ENCODE measurements around the gene ACAT2.
A peak's percentile ranks its signal among the peaks of the same experiment; 100 is the strongest.
"Not testable (repeated sequence)": the region's sequence is repeated elsewhere in the genome, so short reads cannot be mapped to it uniquely, and the experiment has no call there.

Gene ACAT2

GRCh38 chr6:159772196-159772595 is 10.4 kb downstream of the ACAT2 start:
- no peak for DNase-seq (ENCODE audit: low read depth, low spot score)

GRCh38 chr6:159777240-159777904 is 15.5 kb downstream of the ACAT2 start:
- no peak for DNase-seq (ENCODE audit: low read depth, low spot score)

- no peak for DNase-seq (ENCODE audit: low read depth, low spot score)
Measured at GRCh38 chr6:159778131-159778530, 16.3 kb downstream of the ACAT2 start.

GRCh38 chr6:159778542-159779103 is 16.8 kb downstream of the ACAT2 start:
- DNase-seq (ENCODE audit: low read depth, low spot score): no peak

- no peak for DNase-seq (ENCODE audit: low read depth, low spot score)
Measured at GRCh38 chr6:159788276-159788675, 26.4 kb downstream of the ACAT2 start.

GRCh38 chr6:159788753-159789376 is 27.0 kb downstream of the ACAT2 start:
- DNase-seq (ENCODE audit: low read depth, low spot score): peak; percentile 35

- peak; percentile 100 for DNase-seq (ENCODE audit: low read depth, low spot score)
Measured at GRCh38 chr6:159789377-159790148, 27.7 kb downstream of the ACAT2 start, which contains the start of gene TCP1. Gene TCP1 (minus strand): TSS chr6:159789602. CDS start chr6:159789468, 134 bp downstream.

- peak; percentile 98 for DNase-seq (ENCODE audit: low read depth, low spot score)
Measured at GRCh38 chr6:159790149-159790955, 28.5 kb downstream of the ACAT2 start, which contains the start of gene MRPL18. Gene MRPL18 (plus strand): TSS chr6:159790467. CDS start chr6:159790588, 121 bp downstream.

GRCh38 chr6:159790956-159791598 is 29.2 kb downstream of the ACAT2 start:
- DNase-seq (ENCODE audit: low read depth, low spot score): peak; percentile 47

- DNase-seq (ENCODE audit: low read depth, low spot score): not testable (repeated sequence)
Measured at GRCh38 chr6:159794976-159795375, 33.1 kb downstream of the ACAT2 start.

GRCh38 chr6:159797554-159797953 is 35.7 kb downstream of the ACAT2 start:
- DNase-seq (ENCODE audit: low read depth, low spot score): no peak

GRCh38 chr6:159800141-159800865 is 38.5 kb downstream of the ACAT2 start, which contains the start of gene PNLDC1:
Gene PNLDC1 (plus strand): TSS chr6:159800276. CDS start chr6:159800308, 32 bp downstream.
- no peak for DNase-seq (ENCODE audit: low read depth, low spot score)

- no peak for DNase-seq (ENCODE audit: low read depth, low spot score)
Measured at GRCh38 chr6:159801935-159802334, 40.1 kb downstream of the ACAT2 start.

GRCh38 chr6:159804504-159804903 is 42.7 kb downstream of the ACAT2 start:
- DNase-seq (ENCODE audit: low read depth, low spot score): no peak

GRCh38 chr6:159805440-159806020 is 43.7 kb downstream of the ACAT2 start:
- no peak for DNase-seq (ENCODE audit: low read depth, low spot score)

GRCh38 chr6:159806021-159806458 is 44.2 kb downstream of the ACAT2 start:
- DNase-seq (ENCODE audit: low read depth, low spot score): no peak

GRCh38 chr6:159807150-159807858 is 45.5 kb downstream of the ACAT2 start:
- DNase-seq (ENCODE audit: low read depth, low spot score): no peak

GRCh38 chr6:159808647-159809046 is 46.8 kb downstream of the ACAT2 start:
- DNase-seq (ENCODE audit: low read depth, low spot score): no peak

- DNase-seq (ENCODE audit: low read depth, low spot score): no peak
Measured at GRCh38 chr6:159809149-159809548, 47.3 kb downstream of the ACAT2 start.
